ENCODE measurements around the gene SEZ6. TPM values are rescaled to one million over a fixed set of nuclear protein-coding genes. Genes with fewer than 3 reads are reported as not detected.
A peak's percentile ranks its signal among the peaks of the same experiment; 100 is the strongest.

The SEZ6 gene
- total RNA-seq, 1 donor from 2014 or later: 1.5 TPM

DNA sequence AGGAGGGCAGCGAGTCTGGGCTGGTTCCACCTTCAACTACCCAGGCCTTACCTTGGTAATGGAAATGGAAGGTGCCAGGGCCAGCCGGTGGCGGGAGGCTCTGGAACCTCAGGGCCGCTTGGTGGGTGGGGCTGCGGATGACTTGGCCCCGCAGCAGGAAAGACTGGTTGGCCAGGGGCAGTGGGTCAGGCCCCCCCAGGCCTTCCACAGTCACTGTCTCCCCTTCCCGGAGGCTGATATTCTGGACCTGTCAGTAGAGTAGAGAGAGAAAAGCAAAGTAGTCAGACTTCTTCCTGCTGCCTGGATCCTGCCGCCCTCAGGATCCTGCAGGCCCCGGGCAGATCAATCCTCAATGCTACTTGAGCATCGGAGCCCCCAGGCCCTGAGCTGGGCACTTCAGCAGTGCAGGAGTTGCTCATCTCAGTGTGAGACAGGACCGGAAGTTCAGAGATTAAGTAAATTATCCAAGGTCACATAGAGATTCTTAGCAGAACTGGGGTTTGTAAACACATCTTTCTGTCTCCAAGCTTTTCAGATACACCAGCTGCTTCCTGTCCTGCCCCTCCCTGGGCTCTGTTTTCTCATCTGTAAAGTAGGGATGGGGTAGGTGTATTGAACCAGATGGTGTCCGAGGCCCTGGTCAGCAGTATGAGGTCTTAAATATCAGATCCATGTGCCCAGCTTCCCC is 36.0 kb downstream of the SEZ6 start:
- no peak for DNase-seq (ENCODE audit: low spot score)
- no peak overlapping the region for H3K9ac ChIP-seq
- no peak overlapping the region for H3K4me2 ChIP-seq
- no peaks in the 10 kb centered on the region for H3K79me2 ChIP-seq (ENCODE audit: low read depth)
- Mint-ChIP-seq H3K36me3 (no peaks in the 10 kb centered on the region), H3K9me3 (no peaks in the 10 kb centered on the region), H3K27me3 (ENCODE audit: insufficient read depth, low read depth) (peaks cover 35% of the 10 kb centered on the region), H3K4me1 (peaks cover 48% of the 10 kb centered on the region), H3K27ac (no peak overlapping the region), H3K4me3 (no peak overlapping the region)
- H3K4me1 ChIP-seq: peaks cover 58% of the 10 kb centered on the region
- H3K36me3 ChIP-seq: no peaks in the 10 kb centered on the region
- peaks cover 19% of the 10 kb centered on the region for H4K20me1 ChIP-seq (ENCODE audit: low read depth)
- H3K4me3 ChIP-seq: no peak overlapping the region
- no peak overlapping the region for H2AFZ ChIP-seq (replicated peaks)
- peaks cover 50% of the 10 kb centered on the region for H3F3A ChIP-seq (ENCODE audit: low read depth)
- H3K9me3 ChIP-seq (ENCODE audit: low read depth): no peaks in the 10 kb centered on the region
- no peak overlapping the region for H3K27ac ChIP-seq
- TF ChIP-seq EZH2phosphoT487 (IDR thresholded peaks at IDR 0.05): no peak
- no peaks in the 10 kb centered on the region for H3K27me3 ChIP-seq

DNA sequence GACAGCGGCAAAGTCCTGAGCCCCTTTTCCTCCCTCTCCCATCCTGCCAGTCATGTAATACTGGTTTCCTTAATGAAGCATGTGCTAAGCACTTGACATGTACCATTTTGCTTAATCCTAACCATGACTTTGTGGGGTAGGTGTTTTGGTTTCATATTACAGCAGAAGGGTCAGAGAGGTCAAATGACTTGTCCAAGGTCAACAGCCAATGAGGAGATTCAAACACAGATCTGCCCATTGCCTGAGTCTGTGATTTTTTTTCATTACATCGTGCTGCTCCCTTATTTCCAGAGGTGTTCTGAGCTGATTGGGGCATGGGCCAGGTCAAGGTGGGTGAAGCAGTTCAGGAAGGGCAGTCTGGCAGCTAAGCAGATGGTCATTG is 36.9 kb downstream of the SEZ6 start:
- Histone ChIP-seq H3K27ac (no peak overlapping the region), H3K36me3 (no peaks in the 10 kb centered on the region), H3K4me3 (peak overlapping the region; percentile 27), H3K9ac (no peak overlapping the region), H3K27me3 (no peaks in the 10 kb centered on the region), H4K20me1 (ENCODE audit: low read depth) (peaks cover 19% of the 10 kb centered on the region), H3K79me2 (ENCODE audit: low read depth) (no peaks in the 10 kb centered on the region), H3F3A (ENCODE audit: low read depth) (peaks cover 50% of the 10 kb centered on the region), H3K9me3 (ENCODE audit: low read depth) (no peaks in the 10 kb centered on the region), H3K4me1 (peaks cover 58% of the 10 kb centered on the region), H3K4me2 (peak overlapping the region; percentile 74), H2AFZ (replicated peaks) (no peak overlapping the region)
- TF ChIP-seq, protein P1, sequence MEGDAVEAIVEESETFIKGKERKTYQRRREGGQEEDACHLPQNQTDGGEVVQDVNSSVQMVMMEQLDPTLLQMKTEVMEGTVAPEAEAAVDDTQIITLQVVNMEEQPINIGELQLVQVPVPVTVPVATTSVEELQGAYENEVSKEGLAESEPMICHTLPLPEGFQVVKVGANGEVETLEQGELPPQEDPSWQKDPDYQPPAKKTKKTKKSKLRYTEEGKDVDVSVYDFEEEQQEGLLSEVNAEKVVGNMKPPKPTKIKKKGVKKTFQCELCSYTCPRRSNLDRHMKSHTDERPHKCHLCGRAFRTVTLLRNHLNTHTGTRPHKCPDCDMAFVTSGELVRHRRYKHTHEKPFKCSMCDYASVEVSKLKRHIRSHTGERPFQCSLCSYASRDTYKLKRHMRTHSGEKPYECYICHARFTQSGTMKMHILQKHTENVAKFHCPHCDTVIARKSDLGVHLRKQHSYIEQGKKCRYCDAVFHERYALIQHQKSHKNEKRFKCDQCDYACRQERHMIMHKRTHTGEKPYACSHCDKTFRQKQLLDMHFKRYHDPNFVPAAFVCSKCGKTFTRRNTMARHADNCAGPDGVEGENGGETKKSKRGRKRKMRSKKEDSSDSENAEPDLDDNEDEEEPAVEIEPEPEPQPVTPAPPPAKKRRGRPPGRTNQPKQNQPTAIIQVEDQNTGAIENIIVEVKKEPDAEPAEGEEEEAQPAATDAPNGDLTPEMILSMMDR (IDR thresholded peaks at IDR 0.05): no peak
- TF ChIP-seq EZH2phosphoT487 (IDR thresholded peaks at IDR 0.05): no peak
- peak overlapping the region; percentile 74 for H3K27ac Mint-ChIP-seq
- peaks cover 48% of the 10 kb centered on the region for H3K4me1 Mint-ChIP-seq
- no peaks in the 10 kb centered on the region for H3K36me3 Mint-ChIP-seq
- peaks cover 32% of the 10 kb centered on the region for H3K27me3 Mint-ChIP-seq (ENCODE audit: insufficient read depth, low read depth)
- H3K9me3 Mint-ChIP-seq: no peaks in the 10 kb centered on the region
- peak overlapping the region; percentile 65 for H3K4me3 Mint-ChIP-seq
- DNase-seq (ENCODE audit: low spot score): no peak

DNA sequence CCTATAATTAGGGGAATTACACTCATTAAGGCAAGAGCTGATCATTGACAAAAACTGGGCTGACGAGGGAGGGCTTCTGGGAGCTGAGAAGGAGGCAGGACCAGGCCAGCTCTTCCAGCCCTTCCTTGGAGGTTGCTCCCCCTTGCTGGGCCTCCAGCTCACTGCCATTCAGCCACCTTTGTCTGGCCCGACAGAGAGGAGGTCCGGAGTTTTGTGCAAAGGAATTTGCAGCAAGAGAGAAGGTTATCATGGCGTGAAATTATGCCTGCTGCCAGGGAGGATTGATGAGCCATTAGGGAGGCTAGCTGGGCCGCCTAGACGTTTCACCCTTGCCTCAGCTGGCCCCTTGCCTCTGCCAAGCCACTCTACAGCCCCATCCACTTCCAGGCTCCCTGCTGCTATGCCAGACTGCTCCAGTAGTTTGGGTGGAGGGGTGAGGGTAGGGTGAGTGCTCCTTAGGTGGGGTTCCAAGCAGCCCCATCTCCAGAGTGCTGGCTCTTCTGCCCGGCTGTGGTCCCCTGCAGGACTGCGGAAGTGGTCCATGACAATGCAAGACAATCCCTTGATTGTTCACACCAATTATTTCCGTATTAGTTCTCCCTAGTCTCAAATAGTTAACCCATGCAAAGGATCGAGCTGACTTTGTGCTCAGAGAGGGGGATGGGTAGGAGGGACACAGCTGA is 37.5 kb downstream of the SEZ6 start:
- Histone ChIP-seq H3K79me2 (ENCODE audit: low read depth) (no peaks in the 10 kb centered on the region), H3K4me3 (peak overlapping the region; percentile 27), H2AFZ (replicated peaks) (no peak overlapping the region), H3K9ac (no peak overlapping the region), H4K20me1 (ENCODE audit: low read depth) (peaks cover 19% of the 10 kb centered on the region), H3F3A (ENCODE audit: low read depth) (peaks cover 50% of the 10 kb centered on the region), H3K4me2 (peak overlapping the region; percentile 74), H3K9me3 (ENCODE audit: low read depth) (no peaks in the 10 kb centered on the region), H3K27ac (no peak overlapping the region), H3K27me3 (no peaks in the 10 kb centered on the region), H3K36me3 (no peaks in the 10 kb centered on the region), H3K4me1 (peaks cover 53% of the 10 kb centered on the region)
- no peaks in the 10 kb centered on the region for H3K9me3 Mint-ChIP-seq
- TF ChIP-seq EZH2 (IDR thresholded peaks at IDR 0.05) (no peak), EZH2phosphoT487 (IDR thresholded peaks at IDR 0.05) (no peak)
- TF ChIP-seq, protein P1 (IDR thresholded peaks at IDR 0.05): no peak
- peaks cover 29% of the 10 kb centered on the region for H3K27me3 Mint-ChIP-seq (ENCODE audit: insufficient read depth, low read depth)
- peak overlapping the region; percentile 74 for H3K27ac Mint-ChIP-seq
- peak overlapping the region; percentile 65 for H3K4me3 Mint-ChIP-seq
- peaks cover 48% of the 10 kb centered on the region for H3K4me1 Mint-ChIP-seq
- DNase-seq (ENCODE audit: low spot score): peak; percentile 84
- H3K36me3 Mint-ChIP-seq: no peaks in the 10 kb centered on the region

Measured in neural progenitor cell (in vitro differentiated cells).